ENCODE results near the gene PRM3. TPM values are rescaled to one million over a fixed set of nuclear protein-coding genes. Genes with fewer than 3 reads are reported as not detected.
"Not testable (repeated sequence)": the region's sequence is repeated elsewhere in the genome, so short reads cannot be mapped to it uniquely, and the experiment has no call there.

The PRM3 gene
- total RNA-seq, 1 donor from 2014 or later: not detected

DNA sequence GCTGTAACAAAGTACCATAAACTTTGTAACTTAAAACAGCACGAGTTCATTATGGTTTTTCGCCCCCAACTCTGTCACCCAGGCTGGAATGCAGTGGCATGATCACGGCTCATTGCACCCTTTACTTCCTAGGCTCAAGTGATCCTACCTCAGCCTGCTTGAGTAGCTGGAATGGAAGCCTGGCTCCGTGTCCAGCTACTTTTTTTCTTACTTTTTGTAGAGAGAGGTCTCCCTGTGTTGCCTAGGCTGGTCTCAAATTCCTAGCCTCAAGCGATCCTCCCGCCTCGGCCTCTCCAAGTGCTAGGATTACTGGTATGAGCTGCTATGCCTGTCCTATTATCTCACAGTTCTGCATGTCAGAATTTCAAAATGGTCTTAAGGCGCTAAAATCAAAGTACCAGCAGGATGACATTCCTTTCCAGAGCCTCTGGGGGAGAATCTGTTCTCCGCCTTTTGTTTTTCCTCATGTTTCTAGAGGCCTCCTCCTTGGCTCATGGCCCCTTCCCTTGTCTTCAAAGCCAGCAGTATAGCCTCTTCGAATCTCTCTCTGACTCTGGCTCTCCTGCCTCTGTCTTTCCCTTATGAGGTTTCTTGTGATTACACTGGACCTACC is 17.8 kb upstream of the PRM3 start:
- DNase-seq (no peak), ATAC-seq (ENCODE audit: poor library complexity) (no peak)
- intact Hi-C loops (cut with DNase I): no loop called here

DNA sequence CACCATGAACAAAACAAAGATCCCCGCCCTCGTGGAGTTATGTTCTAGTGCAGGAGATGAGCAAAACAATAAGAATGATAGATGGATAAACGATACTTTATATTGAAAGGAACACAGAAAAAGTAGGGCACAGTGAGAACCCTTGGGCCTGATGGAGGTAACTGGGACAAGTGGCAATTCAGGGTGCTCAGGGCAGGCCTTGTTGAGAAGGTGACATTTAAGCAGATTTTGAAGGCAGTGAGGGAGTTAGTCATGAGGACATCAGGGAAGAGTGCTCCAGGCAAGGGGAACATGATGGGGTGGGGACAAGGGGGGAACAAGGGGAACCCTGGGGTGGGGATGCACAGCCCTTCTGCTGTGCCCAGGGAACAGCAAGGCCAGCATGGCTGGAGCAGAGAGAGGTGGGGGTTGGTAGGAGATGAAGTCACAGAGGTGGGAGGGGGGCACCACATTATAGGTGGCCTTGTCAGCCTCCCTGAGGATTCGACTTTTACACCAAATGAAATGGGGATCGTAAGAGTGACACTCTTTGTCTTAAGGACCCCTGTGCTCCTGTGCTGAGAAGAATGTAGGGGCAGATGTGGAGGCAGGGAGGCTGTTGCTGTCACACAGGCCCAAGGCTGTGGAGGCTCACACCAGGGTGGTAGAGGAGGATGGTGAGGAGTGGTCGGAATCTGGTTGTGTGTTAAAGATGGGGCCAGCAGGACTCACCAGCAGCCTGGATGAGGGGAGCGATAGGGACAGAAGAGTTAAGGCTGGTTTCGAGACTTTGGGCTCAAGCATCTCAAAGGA is 16.9 kb upstream of the PRM3 start:
- no peak for DNase-seq
- intact Hi-C loops (cut with DNase I): no loop called here
- no peak for ATAC-seq (ENCODE audit: poor library complexity)

DNA sequence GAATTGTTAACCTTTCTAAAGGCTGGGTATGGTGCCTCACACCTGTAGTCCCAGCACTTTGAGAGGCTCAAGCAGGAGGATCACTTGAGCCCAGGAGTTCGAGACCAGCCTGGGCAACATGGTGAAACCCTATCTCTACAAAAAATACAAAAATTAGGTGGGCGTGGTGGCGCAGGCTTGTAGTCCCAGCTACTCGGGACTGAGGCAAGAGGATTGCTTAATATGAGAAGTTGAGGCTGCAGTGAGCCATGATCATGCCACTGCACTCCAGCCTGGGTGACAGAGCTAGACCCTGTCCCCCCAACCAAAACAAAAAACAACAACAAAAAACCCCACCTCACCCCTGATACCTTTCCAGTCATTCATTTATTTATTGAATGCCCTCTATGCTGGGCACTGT is 16.3 kb upstream of the PRM3 start:
- intact Hi-C loops (cut with DNase I); DNase-seq; ATAC-seq (ENCODE audit: poor library complexity): not testable (repeated sequence)

DNA sequence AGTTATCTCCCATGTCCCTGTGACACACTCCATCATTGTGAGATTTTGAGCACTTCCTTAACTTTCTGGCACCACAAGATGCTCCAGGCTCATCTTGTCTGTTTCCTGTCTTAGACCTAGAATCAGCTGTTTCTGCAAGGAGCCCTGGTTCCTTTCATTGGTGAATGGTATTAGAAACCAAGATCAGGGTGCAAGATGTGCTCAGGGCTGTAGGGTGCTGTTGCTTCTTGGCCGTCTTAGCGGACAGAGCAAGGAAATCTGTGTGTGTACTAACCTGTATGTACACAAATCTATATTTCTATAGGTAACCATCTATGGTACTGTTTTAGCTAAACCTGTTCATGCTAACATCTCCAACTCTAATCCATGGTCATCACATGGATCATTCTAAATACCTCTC is 15.8 kb upstream of the PRM3 start:
- intact Hi-C loops (cut with DNase I): no loop called here
- no peak for ATAC-seq (ENCODE audit: poor library complexity)
- no peak for DNase-seq

- no peak for DNase-seq
- no peak for ATAC-seq (ENCODE audit: poor library complexity)
Observed at GRCh38 chr16:11285842-11286241, 12.4 kb upstream of the PRM3 start.

GRCh38 chr16:11283820-11284248 is 10.4 kb upstream of the PRM3 start:
- intact Hi-C loops (cut with DNase I): no loop called here
- ATAC-seq (ENCODE audit: poor library complexity): no peak
- DNase-seq: no peak

More at GRCh38 chr16:11285842-11286241, 12.4 kb upstream of the PRM3 start:
- intact Hi-C loops (cut with DNase I): no loop called here

DNA sequence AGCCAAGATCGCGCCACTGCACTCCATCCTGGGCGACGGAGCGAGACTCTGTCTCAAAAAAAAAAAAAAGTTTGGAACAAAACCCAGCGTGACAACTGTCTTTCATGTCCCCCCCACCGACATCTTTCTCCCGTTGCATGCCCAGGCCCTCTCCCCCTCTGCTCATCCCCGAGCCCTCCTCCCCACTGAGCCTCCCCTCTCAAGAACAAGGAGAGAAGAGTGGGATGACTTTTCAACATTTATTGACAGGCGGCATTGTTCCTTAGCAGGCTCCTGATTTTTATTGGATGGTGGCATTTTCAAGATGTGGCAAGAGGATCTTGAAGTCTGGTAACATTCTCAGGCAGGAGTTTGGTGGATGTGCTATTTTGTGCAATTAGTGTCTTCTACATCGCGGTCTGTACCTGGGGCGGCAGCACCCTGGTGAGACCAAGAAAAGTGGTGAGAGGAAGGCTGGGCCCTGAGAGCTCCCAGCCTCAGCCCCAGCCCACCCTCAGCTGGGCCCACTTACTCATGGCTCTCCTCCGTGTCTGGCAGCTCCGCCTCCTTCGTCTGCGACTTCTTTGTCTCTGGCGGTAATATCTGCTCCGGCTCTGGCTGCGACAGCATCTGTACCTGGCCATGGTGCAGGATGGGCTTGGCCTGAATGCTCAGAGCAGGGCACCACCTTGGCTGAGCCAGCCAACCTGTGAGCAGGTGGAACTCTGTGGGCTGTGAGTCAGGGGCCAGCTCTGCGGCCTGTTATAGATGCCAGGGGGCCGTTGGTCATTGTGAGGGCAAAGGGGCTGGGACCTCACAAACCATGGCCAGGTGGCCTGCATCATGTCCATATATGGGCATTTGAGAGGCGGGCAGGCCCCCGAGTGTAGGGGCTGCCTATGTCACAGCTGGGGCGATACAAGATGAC is 7.4 kb upstream of the PRM3 start, which contains the start of gene PRM1:
PRM1 (minus strand) TSS at position 715 of the 907 bp plus-strand sequence; CDS start at position 623, 92 bp downstream.
- no peak for ATAC-seq (ENCODE audit: poor library complexity)

GRCh38 chr16:11278681-11279628 is 5.5 kb upstream of the PRM3 start:
- ATAC-seq (ENCODE audit: poor library complexity): no peak
- intact Hi-C loops (cut with DNase I): no loop called here
- no peak for DNase-seq

More for the DNA sequence above, 7.4 kb upstream of the PRM3 start, which contains the start of gene PRM1:
- no peak for DNase-seq
- intact Hi-C loops (cut with DNase I): no loop called here

DNA sequence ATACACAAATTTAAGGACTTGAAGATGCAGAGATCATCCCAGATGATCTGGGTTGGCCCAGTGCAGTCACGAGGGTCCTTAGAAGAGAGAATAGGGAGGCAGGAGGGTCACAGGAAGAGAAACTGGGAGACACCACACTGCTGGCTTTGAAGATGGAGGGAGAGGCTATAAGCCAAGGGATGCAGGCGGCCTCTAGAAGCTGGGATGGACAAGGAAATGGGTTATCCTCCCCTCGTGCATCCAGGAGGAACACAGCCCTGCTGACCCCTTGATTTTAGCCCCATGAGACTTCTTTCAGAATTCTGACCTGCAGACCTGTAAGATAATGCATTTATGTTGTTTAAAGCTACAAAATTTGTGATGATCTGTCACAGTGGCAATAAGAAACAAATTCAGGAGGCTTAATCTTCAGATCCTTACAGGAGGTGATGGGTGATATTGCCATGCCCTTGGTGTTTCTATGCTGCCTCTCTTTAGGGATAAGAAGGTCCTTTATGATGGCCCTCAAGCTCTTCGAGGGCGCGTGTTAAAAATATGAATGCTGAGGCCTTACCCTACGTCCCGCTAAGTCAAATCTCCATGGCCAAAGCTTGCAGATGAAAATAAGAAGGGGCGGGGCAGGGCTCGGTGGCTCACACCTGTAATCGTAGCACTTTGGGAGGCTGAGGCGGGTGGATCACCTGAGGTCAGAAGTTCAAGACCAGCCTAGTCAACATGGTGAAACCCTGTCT is 4.3 kb upstream of the PRM3 start:
- ATAC-seq (ENCODE audit: poor library complexity): no peak
- no peak for DNase-seq
- intact Hi-C loops (cut with DNase I): no loop called here

- no peak for DNase-seq
- intact Hi-C loops (cut with DNase I): no loop called here
- ATAC-seq (ENCODE audit: poor library complexity): no peak
Observed at GRCh38 chr16:11276896-11277593, 3.6 kb upstream of the PRM3 start.

DNA sequence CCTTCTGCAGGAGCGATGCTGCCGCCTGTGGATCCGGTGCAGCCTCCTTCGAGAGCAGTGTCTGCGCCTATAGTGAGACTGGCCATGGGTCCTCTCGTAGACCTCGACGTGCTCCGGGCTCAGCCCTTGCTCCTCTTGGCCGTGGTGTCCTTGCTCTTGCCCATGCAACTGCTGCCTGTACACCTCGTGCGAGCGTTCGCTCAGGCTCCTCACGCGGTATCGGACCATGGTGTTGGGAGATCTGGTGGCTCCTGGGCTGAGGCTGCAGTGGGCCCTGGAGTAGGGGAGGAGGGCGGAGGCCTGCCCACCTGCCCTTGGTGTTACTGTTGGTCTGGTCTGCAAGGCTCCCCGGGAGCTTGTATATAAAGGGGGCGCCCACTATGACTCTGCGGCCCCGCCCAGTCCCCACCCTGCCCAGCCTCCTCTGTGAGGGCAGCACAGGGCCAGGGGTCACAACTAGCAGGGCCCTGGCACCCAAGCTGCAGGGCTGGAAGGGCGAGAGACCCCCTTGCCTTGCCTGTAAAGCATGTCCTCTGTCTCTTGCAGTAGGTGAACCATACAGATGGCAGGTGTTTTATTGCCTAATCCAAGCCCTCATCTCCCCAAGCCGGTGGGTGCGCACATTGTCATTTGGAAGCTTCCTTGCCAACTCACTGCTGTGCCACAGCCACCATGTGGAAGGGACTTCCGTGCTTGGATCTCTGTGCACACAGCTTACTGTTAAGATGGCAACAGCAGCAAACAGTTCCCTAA is 2.9 kb upstream of the PRM3 start, which contains the start of gene PRM2:
PRM2 (minus strand) TSS at position 338 of the 753 bp plus-strand sequence; CDS start at position 228, 110 bp downstream.
- intact Hi-C loops (cut with DNase I): no loop called here
- no peak for ATAC-seq (ENCODE audit: poor library complexity)

GRCh38 chr16:11274964-11275363 is 1.5 kb upstream of the PRM3 start:
- intact Hi-C loops (cut with DNase I): no loop called here

More for the DNA sequence above, 2.9 kb upstream of the PRM3 start, which contains the start of gene PRM2:
- DNase-seq: no peak

GRCh38 chr16:11273721-11274324 is 394 bp upstream of the PRM3 start:
- ATAC-seq (ENCODE audit: poor library complexity): no peak
- intact Hi-C loops (cut with DNase I): no loop called here

More at GRCh38 chr16:11274964-11275363, 1.5 kb upstream of the PRM3 start:
- no peak for ATAC-seq (ENCODE audit: poor library complexity)
- DNase-seq: no peak

DNA sequence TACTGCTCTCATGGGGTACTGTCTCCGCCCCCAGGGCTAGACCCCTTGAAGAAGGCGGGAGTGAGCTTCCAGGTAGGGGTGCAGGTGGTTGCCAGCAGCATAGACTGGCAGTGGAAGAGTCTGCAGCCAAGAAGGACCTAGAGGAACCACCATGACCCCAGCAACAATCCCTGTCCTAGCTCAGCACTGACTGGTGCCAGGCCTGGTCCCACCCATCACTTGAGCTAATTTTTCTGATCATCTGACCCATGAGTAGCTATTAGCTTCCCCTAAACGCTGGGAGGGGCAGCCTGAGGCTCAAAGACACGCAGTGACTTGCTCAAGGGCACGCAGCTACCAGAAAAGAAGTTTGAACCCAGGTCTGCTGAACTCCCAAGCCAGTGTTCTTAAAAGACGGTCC is 945 bp downstream of the PRM3 start:
- DNase-seq (no peak), ATAC-seq (ENCODE audit: poor library complexity) (no peak)
- intact Hi-C loops (cut with DNase I): no loop called here

More at GRCh38 chr16:11273721-11274324, 394 bp upstream of the PRM3 start:
- DNase-seq: no peak

DNA sequence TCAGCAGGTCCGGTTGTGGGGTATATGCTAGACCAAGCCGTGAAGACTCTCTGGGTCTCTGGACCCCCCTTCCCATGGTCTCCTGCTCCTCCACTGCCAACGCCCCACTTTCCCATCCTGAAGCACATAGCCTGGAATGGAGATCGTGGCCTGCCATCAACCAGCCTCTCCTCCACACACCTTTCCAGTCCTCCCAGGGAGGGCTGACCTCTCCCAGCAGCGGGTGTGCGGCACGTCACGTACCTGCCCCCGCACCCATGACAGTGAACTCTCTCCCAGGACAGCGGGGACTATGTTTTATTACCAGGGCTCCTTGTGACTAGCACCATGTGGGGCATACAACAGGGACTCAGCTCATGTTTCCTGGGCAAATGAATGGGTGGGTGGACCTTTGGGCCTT is 1.8 kb downstream of the PRM3 start:
- intact Hi-C loops (cut with DNase I): no loop called here

More for the DNA sequence above, 1.8 kb downstream of the PRM3 start:
- no peak for ATAC-seq (ENCODE audit: poor library complexity)
- no peak for DNase-seq

Data from Right ventricle myocardium superior (tissue), 1 donor.